Activated CD4-positive, alpha-beta T cell treated with anti-CD3 and anti-CD28 coated beads, Interleukin-2, Interleukin-6, amounts not matched to agents 100 ng/mL and 50 ng/mL, durations not matched to agents 16 hours and 8 hours (primary cell): Measurements from ENCODE around the gene AGO3.
A peak's percentile ranks its signal among the peaks of the same experiment; 100 is the strongest.

Experiments used
- DNase-seq: peaks from one replicate; pipeline ENCODE4 v3.0.0-alpha.2; 2020

AGO3 gene

GRCh38 chr1:36098650-36099365 is 167.9 kb downstream of the AGO3 start:
- no peak for DNase-seq

- peak; percentile 85 for DNase-seq
These were observed 168.9 kb downstream of the AGO3 start for GRCh38 chr1:36099681-36100341.

DNA sequence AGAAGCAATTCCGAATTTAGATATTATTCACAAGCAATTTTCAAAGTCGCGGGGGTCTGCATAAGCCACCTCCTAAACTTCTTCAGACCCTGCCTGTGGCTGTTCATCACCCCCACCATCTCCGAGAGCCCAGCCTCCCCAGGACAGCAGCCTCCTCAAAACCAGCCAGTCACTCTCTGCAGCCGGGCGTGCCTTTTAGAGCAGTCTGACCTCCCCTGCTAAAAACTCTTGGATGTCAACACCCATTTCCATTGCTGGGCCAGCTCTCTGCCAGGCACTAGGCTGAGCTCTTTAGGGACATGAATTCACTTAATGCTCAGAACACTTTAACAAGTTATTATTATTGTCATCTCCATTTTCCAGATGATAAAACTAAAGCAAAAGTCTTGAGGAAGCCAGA is 169.5 kb downstream of the AGO3 start:
- no peak for DNase-seq

GRCh38 chr1:36101546-36101945 is 170.6 kb downstream of the AGO3 start:
- DNase-seq: no peak

- DNase-seq: no peak
These were observed 175.4 kb downstream of the AGO3 start for GRCh38 chr1:36106269-36106668.

DNA sequence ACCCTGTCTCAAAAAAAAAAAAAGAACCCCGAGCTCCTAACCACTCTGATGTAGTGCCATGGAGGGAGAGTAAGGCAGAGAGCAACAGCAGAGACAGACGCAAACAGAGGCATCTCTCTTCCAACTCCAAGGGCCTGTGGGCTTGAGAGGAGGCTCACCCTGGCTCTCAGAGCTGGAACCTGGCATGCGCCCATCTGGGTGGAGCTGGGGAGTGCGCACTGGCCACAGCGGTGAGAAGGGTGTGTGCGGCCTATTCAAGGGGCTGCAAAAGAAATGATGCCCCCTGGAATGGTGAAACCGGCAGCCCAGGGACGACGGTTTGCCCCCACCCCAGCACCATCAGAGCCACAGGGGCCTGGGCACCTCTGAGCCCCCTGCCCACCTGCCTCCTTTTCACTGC is 176.5 kb downstream of the AGO3 start:
- DNase-seq: no peak

GRCh38 chr1:36108314-36108713 is 177.4 kb downstream of the AGO3 start:
- DNase-seq: no peak

DNA sequence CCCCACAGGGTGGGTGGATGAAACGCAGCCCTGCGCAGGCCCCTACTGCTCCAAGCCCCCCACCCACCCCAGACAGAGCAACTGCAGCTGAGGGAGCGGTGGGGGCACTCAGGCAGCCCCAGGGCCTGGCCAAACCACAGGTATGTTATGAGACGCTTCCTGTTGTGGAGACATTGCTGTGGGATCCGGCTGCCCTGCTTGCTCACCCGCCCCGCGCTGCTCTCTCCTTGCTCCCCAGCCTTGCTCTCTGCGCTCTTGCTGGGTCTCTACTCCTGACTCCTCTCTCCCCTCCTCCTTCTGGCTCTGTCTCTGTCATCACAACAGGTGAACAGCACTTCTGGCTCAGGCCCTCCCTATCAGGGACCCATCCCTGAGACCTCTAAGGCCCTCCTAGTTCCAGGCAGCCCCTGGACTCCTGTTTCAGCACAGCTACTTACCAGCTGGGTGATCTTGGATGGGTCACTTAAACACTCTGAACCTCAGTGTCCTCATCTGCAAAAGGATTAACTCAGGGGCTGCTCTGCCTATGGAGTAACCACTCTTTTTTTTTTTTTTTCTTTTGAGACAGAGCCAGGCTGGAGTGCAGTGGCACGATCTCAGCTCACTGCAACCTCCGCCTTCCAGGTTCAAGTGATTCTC is 178.3 kb downstream of the AGO3 start:
- peak; percentile 42 for DNase-seq

GRCh38 chr1:36111151-36111550 is 180.2 kb downstream of the AGO3 start:
- DNase-seq: no peak

- no peak for DNase-seq
These were observed 181.9 kb downstream of the AGO3 start for GRCh38 chr1:36112823-36113222.

- DNase-seq: no peak
These were observed 183.5 kb downstream of the AGO3 start for GRCh38 chr1:36114371-36114770.

- DNase-seq: no peak
These were observed 184.3 kb downstream of the AGO3 start for GRCh38 chr1:36115200-36115669.

GRCh38 chr1:36115931-36116330 is 185.0 kb downstream of the AGO3 start:
- no peak for DNase-seq

GRCh38 chr1:36116901-36117300 is 186.0 kb downstream of the AGO3 start:
- DNase-seq: no peak

- no peak for DNase-seq
These were observed 187.7 kb downstream of the AGO3 start for GRCh38 chr1:36118447-36119204.

DNA sequence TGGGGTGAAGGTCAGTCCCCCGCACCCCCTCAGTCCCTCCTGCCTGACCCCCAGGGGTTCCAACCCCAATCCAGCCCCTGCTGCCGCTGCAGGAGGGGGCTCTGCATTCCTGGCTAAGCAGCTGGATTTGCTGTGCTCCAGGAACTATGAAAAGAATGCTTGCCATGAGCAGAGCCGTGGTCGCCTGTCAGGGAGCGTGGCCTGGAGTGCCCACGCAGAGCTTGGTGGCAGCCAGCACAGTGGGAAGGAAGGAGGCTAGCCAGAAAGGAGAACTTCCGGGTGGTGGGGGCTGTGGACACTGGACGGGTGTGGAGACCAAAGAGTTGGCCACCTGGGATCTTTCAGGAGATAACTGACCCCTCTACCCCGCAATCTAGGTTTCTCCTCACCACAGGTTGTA is 188.6 kb downstream of the AGO3 start:
- DNase-seq: no peak
